Measurements from ENCODE around the gene THBS3.
"Not testable (repeated sequence)": the region's sequence is repeated elsewhere in the genome, so short reads cannot be mapped to it uniquely, and the experiment has no call there.

Gene THBS3

DNA sequence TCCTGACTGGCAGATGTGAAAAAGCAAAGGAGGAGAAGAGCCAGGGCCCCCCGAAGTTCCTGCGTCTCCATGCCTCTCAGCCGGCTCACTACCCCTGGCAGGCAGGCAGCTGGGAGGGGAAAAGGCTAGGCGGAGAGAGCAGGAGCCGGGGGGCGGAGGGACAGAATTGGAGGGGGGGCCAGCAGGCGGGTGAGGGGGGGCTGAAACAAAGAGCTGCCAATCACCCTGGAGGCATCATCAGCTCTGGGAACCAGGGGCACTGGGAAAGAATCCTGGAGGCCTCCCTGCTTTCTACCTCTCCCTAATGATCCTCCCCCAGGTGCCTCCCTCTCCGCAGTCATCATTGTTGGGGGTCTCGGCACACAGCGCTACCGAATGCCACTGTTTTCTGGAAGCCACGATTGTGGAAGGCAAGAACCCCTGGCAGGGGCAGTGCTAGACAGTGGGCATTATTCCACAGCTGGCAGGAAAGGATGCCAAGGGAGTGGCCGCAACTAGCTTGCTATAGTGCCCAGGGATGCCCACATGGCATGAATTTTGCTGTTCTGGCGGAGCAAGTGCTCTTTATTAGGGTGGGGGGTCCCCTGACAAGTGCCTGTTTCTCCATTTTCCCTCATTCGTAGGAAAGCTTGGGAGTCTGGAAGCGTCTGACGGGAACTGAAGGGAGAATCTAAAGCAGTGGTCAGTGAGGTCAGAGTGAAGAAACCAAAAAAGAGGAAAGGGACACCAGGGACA lies at the start of gene THBS3:
Gene THBS3, minus strand, starts transcription at position 92 of the 735 bp plus-strand sequence. Its CDS starts 21 bp downstream, at position 71.
- DNase-seq (ENCODE audit: low spot score): peak; percentile 86

- no peak for DNase-seq (ENCODE audit: low spot score)
Observed at GRCh38 chr1:155256058-155256852, 48.6 kb upstream of the THBS3 start.

DNA sequence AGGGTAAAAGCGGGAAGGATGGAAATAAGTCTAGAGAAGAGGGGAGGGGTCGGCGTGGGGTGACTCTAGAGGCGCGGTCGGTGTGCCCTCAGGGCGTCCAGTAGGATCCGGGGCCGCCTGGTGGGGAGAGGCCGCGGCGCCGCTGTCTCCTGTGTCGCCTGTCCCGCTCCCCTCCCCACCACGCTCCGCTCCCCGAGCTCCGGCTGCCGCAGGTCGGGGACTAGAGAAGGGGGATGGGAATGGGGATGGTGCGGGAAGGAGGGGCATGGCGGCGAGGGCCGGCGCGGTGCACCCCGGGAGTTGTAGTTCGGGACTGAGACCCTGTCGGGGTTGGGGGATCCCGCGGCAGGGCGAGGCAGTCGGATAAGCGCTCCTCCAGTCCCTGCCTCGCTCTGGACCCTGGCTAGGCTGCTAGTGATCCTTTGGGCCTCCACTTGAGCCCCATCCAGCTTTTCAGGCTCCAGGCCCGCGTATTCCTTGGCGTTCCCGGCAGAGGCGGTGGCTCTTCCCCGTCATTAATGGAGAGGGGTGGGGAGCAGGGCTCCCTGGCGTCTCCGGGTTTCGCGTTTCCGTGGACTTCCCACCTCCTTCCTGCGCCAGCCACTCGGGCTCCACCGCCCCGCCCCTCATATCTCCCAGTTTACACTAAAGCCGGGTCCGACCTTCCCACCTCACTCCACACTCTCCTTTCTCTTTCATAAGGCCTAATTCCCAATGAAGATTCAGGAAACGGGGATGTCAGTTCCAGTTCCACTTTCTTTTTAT lies 47.7 kb upstream of the THBS3 start, which contains the start of gene ENTREP3:
Gene ENTREP3, minus strand, starts transcription at position 241 of the 765 bp plus-strand sequence. CDS start 606 bp downstream, outside the sequence.
- peak; percentile 97 for DNase-seq (ENCODE audit: low spot score)

DNA sequence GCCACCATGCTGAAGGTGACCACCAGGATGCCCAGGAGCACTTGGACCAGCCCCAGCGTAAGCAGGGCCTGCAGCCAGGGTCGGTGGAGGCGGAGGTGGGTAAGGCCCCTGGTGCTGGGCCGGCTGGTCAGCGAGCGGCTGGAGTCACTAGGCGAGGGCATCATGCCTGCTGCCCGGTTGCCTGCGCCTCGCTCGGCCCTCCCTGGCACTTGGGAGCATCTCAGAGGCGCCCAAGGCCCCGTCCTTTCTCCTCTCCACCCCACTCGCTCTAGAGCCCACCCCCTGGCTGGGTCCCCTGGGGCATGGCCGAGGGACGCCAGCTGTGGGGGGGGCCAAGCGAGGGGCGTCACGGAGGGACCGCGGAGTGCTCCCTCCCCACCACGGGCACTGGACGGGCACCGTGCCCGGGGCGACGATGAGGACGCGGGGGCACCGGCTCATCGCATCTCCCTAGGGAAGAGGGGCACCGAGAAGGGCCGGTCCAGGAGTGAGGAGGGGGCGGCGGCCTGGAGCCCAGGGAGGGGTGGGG lies 47.1 kb upstream of the THBS3 start:
- no peak for DNase-seq (ENCODE audit: low spot score)

- DNase-seq (ENCODE audit: low spot score): no peak
Observed at GRCh38 chr1:155254228-155254713, 46.6 kb upstream of the THBS3 start.

DNA sequence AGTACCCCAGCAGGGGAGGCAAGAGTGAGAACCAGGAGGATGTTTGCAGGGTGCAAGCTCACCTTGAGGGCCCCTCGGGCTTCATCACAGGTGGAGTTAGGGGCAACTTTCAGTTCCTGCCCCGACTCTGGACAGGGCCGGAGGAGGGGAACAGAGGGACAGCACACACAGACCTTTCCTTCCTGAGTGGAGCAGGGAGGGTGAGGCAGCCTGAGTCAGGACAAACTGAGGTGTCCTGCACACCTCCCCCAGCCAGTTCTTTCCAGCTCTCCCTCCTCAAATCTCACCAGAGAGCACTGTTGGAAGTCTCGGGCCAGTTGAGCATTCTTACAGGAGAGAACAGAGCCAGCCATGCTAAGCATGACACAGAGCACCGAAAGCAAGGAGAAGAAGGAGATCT lies 46.1 kb upstream of the THBS3 start:
- DNase-seq (ENCODE audit: low spot score): no peak

- DNase-seq (ENCODE audit: low spot score): no peak
Observed at GRCh38 chr1:155253208-155253607, 45.5 kb upstream of the THBS3 start.

- no peak for DNase-seq (ENCODE audit: low spot score)
Observed at GRCh38 chr1:155251566-155251965, 43.9 kb upstream of the THBS3 start.

DNA sequence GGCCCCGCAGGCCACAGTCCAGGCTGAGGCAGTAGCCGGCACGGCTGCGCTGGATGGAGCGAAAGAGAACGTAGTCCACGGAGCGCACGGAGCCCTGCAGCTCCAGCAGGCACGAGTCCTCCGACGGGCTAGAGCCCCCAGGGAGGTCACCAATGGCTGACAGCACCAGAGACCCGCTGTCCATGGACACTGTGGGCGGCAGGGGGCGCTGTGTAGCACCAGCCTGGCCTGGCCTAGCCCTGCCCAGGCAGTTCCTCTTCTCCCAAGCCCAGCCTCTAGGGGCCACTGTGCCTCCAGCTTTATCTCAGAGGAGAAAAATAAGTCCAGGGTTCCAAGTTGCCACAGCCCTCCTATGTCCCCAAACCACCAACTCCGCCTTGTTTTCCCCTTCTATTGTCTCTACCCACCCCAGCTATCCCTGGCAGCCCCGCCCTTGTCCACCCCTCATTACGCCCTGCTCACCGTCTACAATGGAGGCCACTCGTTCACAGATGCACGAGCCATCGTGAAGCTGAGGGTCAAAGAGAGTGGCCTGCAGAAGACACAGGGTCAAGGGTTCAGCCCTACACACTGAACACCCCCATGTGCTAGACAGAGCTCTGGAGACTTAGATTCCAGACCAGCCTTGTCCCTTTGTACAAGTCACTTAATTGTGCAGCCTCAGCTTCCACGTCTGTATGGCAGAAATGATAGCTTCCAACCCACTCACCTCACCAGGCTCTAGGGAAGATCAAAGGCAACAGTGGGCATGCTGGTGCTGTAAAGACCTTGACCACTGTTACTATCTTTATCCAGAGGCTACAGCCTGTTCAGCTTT lies 43.1 kb upstream of the THBS3 start:
- DNase-seq (ENCODE audit: low spot score): peak; percentile 92

GRCh38 chr1:155250246-155250632 lies 42.5 kb upstream of the THBS3 start:
- no peak for DNase-seq (ENCODE audit: low spot score)

- no peak for DNase-seq (ENCODE audit: low spot score)
Observed at GRCh38 chr1:155247667-155248553, 40.2 kb upstream of the THBS3 start.

GRCh38 chr1:155246796-155247195 lies 39.1 kb upstream of the THBS3 start:
- DNase-seq (ENCODE audit: low spot score): not testable (repeated sequence)

- no peak for DNase-seq (ENCODE audit: low spot score)
Observed at GRCh38 chr1:155245163-155245524, 37.4 kb upstream of the THBS3 start.

- peak; percentile 99 for DNase-seq (ENCODE audit: low spot score)
Observed at GRCh38 chr1:155244368-155245162, 36.9 kb upstream of the THBS3 start.

DNA sequence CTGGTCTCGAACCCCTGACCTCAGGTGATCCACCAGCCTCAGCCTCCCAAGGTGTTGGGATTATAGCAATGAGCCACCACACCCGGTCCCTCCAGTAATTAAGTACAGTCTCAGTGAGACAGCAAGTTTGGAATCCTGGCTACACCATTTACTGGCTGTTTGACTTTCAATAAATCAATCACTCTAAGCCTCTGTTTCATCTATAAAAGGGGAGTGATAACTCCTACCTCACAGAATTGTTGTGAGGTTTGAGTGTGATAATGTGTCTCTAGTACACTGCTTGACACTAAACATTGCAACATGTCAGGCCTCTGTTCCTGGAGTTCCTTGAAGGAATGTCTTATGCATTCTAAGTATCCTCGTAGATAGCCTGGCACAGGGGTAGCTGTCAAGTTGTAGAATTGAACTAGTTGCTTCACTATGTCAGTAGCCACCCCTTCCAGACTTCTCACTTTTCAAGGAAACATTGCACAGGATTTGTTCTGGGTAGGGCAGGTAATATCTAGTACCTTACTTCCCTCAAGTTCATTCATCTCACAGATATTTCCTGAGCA lies 35.2 kb upstream of the THBS3 start:
- DNase-seq (ENCODE audit: low spot score): no peak

GRCh38 chr1:155241841-155242264 lies 34.2 kb upstream of the THBS3 start:
- DNase-seq (ENCODE audit: low spot score): no peak

GRCh38 chr1:155241069-155241679 lies 33.5 kb upstream of the THBS3 start:
- DNase-seq (ENCODE audit: low spot score): no peak

- no peak for DNase-seq (ENCODE audit: low spot score)
Observed at GRCh38 chr1:155236451-155236850, 28.8 kb upstream of the THBS3 start.

Measured in left forelimb (tissue), 1 donor.